Amniotic epithelial cell (primary cell): ENCODE results near the gene FAM53A.
A peak's percentile ranks its signal among the peaks of the same experiment; 100 is the strongest.
"Not testable (repeated sequence)": the region's sequence is repeated elsewhere in the genome, so short reads cannot be mapped to it uniquely, and the experiment has no call there.

Experiments
- DNase-seq: peaks from one replicate; pipeline ENCODE4 v3.0.0-alpha.2; 2010; ENCODE audit warnings: low read depth

Gene FAM53A

GRCh38 chr4:1686440-1687036 is 2.4 kb upstream of the FAM53A start:
- DNase-seq: no peak

DNA sequence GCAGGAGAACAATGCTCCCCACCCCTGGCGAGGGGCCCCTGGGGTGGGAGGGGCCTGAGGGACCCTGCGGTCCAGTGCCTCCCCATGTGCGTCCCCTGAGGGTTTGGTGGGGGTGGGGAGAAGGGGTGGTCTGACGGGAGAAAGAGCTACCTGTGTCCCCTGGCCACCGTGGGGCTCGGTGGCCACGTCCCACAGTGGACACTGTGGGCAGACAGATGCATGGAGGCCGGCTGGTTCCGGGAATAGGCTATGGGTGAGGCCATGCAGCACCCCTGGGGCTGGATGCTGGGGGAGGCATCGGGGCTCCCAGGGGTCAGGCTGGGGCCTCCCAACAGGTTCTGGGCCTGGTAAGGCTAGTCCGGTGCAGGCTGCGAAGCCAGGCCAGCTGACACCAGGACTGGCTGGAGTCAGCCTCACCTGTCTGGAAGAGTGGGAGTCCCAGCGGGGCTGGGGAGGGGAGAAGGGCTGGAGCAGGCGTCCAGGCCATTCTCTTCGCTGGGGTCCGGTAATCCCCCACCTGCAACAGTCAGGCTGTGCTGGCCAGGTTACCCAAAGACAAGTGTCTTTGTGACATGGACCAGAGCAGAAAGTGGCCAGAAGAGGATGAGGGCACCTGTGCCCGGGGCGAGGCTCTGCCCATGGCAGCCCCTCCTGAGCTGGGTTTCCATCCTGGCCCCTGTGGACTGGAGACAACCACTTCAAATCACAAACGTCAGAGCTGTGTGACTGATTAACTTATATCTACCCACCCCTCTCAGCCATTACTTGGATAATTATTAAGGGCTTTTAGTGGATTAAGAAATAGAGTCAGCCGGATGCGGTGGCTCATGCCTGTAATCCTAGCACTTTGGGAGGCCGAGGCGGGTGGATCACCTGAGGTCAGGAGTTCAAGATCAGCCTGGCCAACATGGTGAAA is 1.4 kb upstream of the FAM53A start:
- no peak for DNase-seq

DNA sequence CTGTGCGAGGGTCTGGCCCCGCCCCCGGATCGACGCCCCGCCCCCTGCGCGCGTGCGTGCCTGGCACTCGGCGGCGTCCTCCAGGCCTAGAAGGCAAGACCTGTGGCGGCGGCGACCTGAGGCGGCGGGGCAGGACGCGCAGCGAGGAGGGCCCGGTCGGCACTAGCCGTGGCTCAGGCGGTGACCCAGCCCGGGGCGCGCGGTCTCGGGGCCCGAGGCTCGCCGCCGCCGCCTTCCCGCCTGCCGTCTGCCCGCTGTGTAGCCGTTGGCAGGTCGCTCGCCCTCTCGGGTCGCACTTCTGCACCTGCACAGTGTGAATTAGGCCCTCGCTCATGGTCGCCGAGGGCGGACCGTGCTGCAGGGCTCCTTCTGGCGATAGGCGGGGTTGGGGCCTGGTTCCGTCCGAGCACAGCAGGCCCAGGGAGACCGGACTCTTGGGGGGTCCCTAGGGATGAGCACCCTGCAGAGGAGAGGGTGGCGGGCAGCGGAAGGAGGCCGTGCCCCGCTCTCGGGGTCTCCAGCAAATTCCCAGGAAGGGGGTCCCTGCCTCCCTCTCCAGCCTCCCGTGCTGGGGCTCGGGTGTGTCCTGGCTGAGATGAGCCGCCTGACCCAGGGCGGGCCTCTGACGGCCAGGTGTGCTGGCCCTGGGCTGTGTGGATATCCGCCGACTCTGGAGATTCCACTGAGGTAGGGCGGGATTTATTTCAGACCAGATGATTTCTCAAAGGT is 557 bp upstream of the FAM53A start:
- no peak for DNase-seq

DNA sequence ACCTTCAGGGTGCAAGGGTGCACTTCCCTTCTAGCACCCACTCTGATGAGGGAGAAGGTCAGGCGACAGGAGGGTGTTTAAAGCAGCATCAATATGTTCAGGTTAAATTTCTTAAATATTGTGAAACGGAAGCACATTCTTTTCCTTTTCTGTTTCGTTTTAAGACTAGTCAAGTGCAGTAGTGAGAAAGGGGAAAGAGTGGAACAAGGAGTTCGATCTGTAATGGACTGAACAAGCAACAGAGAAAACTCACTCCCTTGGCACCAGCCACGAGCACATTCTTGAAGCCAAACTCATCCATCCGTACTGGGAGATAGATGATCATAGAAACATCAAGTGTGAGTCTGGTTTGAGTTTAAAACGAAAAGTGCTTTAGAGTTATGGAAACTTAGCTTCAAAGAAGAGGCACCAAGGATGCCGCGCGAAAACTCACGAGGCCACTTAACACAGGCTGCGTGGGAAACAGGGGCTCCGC is 815 bp downstream of the FAM53A start:
- DNase-seq: peak; percentile 92

- DNase-seq: no peak
These were observed 1.3 kb downstream of the FAM53A start for GRCh38 chr4:1682860-1683259.

- DNase-seq: no peak
These were observed 5.9 kb downstream of the FAM53A start for GRCh38 chr4:1678244-1678643.

GRCh38 chr4:1676605-1677525 is 7.2 kb downstream of the FAM53A start:
- DNase-seq: no peak

DNA sequence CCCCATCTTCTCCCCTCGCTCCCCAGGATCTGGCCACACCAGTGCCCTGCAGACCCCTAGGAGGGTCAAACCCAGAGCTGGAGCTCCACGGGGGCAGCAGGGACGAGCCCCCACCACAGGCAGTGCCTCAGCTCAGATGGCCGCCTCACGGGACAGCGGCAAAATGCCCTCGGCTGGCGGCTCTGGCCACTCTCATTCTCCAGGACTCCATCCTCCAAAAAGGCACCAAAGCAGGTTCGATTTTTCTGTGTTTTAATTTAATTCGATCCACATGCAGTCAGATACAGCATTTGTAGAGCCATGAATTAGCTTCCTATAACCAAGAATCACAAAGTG is 8.3 kb downstream of the FAM53A start:
- DNase-seq: no peak

- no peak for DNase-seq
These were observed 8.8 kb downstream of the FAM53A start for GRCh38 chr4:1675136-1675801.

- no peak for DNase-seq
These were observed 9.4 kb downstream of the FAM53A start for GRCh38 chr4:1674682-1675081.

- no peak for DNase-seq
These were observed 10.4 kb downstream of the FAM53A start for GRCh38 chr4:1673671-1674070.

- DNase-seq: not testable (repeated sequence)
These were observed 13.1 kb downstream of the FAM53A start for GRCh38 chr4:1671011-1671410.

- DNase-seq: no peak
These were observed 13.8 kb downstream of the FAM53A start for GRCh38 chr4:1670279-1670678.

GRCh38 chr4:1669850-1670249 is 14.3 kb downstream of the FAM53A start:
- no peak for DNase-seq

- no peak for DNase-seq
These were observed 14.8 kb downstream of the FAM53A start for GRCh38 chr4:1669270-1669669.

DNA sequence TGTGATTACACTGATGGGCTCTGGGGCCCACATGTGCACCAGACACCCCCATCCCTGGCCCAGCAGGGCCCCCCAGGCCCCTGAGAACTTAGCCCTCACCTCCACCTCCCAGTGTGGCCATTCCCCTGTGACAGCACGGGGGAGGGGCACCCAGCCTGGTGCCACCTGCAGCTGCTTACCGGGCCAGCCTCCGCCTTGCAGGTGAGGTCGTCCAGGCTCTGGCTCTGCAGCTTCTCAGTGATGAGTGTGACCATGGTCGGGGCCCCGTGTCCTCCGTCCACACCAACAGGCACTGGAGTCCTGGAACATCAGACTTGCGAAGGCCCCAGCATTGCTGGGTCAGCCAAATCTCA is 15.6 kb downstream of the FAM53A start:
- DNase-seq: no peak

DNA sequence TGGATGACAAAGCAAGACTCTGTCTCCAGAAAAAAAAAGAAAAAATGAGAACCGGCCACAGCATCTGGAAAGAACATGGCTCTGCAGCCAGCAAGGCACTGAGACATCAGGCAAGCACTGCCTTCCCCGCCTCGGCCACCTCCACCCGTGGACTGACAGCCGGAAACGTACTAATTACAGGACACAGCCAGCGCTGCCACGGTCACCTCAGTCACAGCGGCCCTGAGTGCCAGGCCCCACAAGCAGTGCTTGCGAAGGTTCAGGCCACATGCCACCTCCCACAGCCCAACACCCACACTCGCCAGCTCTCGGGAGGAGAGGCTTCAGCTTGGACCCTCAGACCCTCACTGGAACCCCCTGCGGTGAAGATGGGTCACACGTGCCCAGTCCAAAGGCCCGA is 16.8 kb downstream of the FAM53A start:
- DNase-seq: no peak

GRCh38 chr4:1666391-1666790 is 17.7 kb downstream of the FAM53A start:
- DNase-seq: no peak

GRCh38 chr4:1664141-1664540 is 20.0 kb downstream of the FAM53A start:
- peak; percentile 14 for DNase-seq

- DNase-seq: no peak
These were observed 20.6 kb downstream of the FAM53A start for GRCh38 chr4:1663549-1663948.

DNA sequence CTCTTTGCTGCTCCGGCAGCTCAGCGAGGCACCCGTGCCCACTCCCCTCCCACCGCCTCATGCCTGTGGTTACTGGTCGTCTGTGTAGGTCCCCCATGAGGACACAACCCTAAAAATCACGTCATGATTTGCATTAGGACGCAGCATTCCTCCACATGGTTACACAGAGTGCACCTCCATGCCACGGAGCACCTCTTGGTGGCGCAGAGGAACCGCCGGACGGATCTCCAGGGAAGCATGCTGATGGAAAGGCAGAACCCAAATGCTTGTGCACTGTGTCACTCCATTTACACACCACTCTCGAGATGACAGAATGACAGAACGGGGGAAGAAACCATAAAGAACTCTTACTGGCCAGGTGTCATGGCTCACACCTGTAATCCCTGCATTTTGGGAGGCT is 22.4 kb downstream of the FAM53A start:
- no peak for DNase-seq
